ENCODE results near the gene ZBTB42.
"Not testable (repeated sequence)": the region's sequence is repeated elsewhere in the genome, so short reads cannot be mapped to it uniquely, and the experiment has no call there.

Gene ZBTB42

DNA sequence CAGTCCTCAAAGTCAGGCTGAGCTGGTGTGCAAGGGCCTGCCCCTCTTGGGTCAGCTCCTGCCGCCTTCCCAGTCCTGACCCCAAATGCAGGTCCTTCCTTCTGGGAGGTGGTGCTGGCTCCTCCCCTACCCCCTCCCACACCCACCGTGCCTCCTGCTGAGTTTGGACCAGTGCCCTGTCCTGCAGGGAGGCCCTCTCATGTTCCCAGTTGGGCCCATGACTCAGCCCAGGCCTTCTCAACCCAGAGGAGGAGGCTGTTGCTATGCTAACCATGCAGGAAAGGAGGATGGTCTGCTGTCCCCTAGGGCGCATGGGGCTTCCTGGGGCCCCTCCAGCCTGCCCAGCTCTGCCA, 4.4 kb downstream of the ZBTB42 start:
- no peak overlapping the region for H3K4me3 ChIP-seq
- no peak for TF ChIP-seq Cebpa-rat (IDR thresholded peaks at IDR 0.05)
- H4K20me1 ChIP-seq, result peaks cover 45% of the 10 kb centered on the region
- peak overlapping the region; percentile 98 for H3K4me2 ChIP-seq
- peak overlapping the region; percentile 30; the same call in 1 of the 2 replicates for H3K9ac ChIP-seq
- H3K36me3 ChIP-seq, result no peaks in the 10 kb centered on the region
- peaks cover 53% of the 10 kb centered on the region for H3K4me1 ChIP-seq
- peak overlapping the region; percentile 45 for H3K27ac ChIP-seq
- H3K9me3 ChIP-seq, result no peaks in the 10 kb centered on the region
- no peaks in the 10 kb centered on the region for H3K27me3 ChIP-seq

DNA sequence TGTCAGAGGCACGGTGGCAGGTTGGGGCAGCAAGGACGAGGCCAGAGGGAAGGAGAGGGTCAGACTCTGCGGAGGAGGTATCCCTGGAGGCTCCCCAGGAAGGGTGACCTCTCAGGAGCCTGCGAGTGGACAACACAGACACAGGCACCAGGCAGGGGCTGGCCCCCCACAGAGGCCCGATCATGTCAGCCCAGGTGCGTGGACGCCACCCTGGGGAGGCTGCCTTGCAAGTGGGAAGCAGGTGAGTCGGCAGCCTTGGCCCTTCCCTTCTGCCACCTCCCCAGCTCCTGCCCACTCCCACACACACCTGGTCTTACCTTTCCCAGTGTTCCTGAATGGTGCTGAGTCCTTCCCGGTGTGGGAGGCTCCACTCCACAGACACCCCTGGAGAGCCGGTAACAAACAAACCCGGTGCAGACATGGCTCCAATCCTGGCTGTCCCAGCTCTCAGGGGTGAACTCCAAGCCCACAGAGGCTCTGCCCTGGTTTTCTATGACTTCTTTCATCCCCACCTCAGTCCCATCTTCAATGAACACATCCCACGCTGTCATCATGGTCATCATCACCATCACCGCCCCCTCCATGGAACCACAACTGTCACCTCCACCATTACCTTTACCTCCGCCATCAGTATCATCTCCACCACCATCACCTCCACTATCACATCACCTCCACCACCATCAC, 5.2 kb downstream of the ZBTB42 start:
- Histone ChIP-seq H3K4me3 (no peak overlapping the region), H3K36me3 (peaks cover 1% of the 10 kb centered on the region; the same call in 1 of the 2 replicates), H3K4me1 (peaks cover 52% of the 10 kb centered on the region), H3K9ac (0 out of 2 replicates have a peak overlapping the region, but pooled peaks have one; percentile 30), H3K27me3 (no peaks in the 10 kb centered on the region), H4K20me1 (peaks cover 45% of the 10 kb centered on the region), H3K27ac (peak overlapping the region; percentile 45; the same call in 1 of the 2 replicates), H3K4me2 (peak overlapping the region; percentile 98), H3K9me3 (no peaks in the 10 kb centered on the region)
- no peak for TF ChIP-seq Cebpa-rat (IDR thresholded peaks at IDR 0.05)

DNA sequence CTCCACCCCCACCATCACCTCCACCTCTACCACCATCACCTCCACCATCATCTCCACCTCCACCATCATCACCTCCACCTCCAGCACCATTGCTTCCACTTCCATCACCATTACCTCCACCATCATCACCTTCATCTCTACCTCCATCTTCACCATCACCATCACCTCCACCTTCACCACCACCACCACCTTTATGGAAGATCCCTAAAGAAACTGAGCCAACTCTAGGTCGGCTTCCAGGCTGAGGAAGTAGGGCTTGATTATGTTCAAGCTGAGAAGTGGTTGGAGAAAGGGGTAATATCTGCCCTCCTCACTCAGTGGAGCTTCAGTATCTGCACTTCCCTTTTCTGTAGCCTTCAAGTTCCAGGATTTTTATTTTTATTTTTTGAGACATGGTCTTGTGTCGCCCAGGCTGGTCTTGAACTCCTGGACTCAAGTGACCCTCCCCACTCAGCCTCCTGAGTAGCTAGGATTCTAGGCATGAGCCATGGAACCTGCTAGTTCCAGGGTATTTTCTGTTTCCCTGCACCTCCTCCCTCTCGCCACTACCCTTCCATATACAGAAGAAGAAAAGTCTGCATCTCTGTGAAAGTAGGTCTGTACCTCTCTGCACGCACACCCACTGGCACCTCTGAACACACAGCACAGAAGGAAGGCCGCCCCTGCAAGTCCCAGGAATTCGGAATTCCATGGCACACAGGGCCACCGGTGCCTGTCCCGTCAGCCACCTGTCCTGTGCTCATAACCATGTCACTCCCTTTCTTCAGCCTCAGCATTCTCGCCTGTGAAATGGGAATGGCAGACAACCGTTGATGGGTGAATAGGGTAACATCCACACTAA, 5.9 kb downstream of the ZBTB42 start:
- Histone ChIP-seq H3K4me1 (peaks cover 45% of the 10 kb centered on the region), H3K27ac (no peak overlapping the region), H3K9me3 (no peaks in the 10 kb centered on the region), H3K36me3 (peaks cover 9% of the 10 kb centered on the region; the same call in 1 of the 2 replicates), H3K9ac (no peak overlapping the region), H4K20me1 (peaks cover 37% of the 10 kb centered on the region), H3K4me3 (no peak overlapping the region), H3K27me3 (no peaks in the 10 kb centered on the region), H3K4me2 (no peak overlapping the region)
- no peak for TF ChIP-seq Cebpa-rat (IDR thresholded peaks at IDR 0.05)

DNA sequence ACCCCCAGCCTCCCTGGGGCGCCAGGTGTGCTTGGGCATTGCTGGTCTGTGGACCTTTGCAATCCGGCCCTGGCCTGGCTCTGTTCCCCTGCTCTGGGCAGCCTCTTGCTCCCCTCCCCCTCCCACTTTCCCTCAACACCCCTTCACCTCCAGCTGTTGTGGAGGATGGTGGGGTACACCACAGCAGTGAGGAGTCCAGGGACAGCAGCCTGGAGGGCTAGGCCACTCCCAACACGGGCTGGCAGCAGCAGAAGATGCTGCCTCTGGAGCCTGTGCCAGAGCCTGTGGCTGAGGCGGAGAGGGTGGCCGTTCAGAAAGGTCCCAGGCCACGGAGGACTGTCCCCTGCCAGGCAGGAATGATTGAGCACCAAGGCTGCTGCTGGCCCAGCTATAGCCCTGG, 7.6 kb downstream of the ZBTB42 start:
- Histone ChIP-seq H3K4me1 (peaks cover 28% of the 10 kb centered on the region), H3K27me3 (no peaks in the 10 kb centered on the region), H3K36me3 (peaks cover 11% of the 10 kb centered on the region; the same call in 1 of the 2 replicates), H3K9me3 (no peaks in the 10 kb centered on the region), H3K9ac (no peak overlapping the region), H3K27ac (no peak overlapping the region), H3K4me3 (no peak overlapping the region), H4K20me1 (peaks cover 21% of the 10 kb centered on the region), H3K4me2 (no peak overlapping the region)
- no peak for TF ChIP-seq Cebpa-rat (IDR thresholded peaks at IDR 0.05)

DNA sequence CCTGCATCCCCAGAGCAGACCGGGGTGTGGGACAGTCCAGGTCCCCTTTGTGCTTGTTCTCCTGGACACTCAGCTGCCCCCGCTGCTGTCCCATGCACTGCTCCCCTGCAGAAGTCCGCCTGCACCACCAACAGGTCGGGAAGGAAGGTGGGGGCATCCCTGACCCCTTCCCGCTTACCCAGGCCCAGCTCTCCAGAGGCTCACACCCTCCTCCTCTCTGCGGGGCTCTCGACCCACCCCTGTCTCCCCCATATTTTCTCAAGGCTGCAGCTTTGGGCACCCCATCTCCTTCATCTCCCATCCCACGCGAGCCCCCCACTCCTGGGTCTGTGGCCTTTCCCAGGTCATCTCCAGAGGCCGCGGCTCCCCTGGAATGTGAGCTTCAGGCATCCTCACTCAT, 9.4 kb downstream of the ZBTB42 start:
- Histone ChIP-seq H3K9ac (no peak overlapping the region), H3K4me1 (peaks cover 26% of the 10 kb centered on the region), H3K27me3 (no peaks in the 10 kb centered on the region), H4K20me1 (peaks cover 14% of the 10 kb centered on the region), H3K9me3 (no peaks in the 10 kb centered on the region), H3K4me3 (no peak overlapping the region), H3K27ac (no peak overlapping the region), H3K36me3 (peaks cover 11% of the 10 kb centered on the region; the same call in 1 of the 2 replicates), H3K4me2 (no peak overlapping the region)
- no peak for TF ChIP-seq Cebpa-rat (IDR thresholded peaks at IDR 0.05)

DNA sequence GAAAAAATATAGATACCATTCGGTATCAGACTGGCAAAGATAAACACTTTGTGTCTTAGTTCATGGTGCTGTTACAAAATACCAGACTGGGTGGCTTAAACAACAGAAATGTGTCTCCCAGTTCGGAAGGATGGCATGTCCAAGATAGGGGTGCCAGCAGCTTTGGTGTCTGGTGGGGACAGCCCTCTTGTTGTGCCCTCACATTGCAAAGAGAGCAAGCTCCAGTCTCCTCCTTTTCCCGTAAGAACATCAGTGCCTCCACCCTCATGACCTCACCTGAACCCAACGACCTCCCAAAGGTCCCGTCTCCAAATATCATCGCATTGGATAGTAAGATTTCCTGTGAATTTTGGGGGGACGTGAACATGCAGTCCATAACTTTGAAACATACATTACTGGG, 12.4 kb downstream of the ZBTB42 start:
- Histone ChIP-seq H3K27me3 (no peaks in the 10 kb centered on the region), H3K4me1 (peaks cover 28% of the 10 kb centered on the region), H3K9ac (no peak overlapping the region), H3K27ac (no peak overlapping the region), H3K4me3 (no peak overlapping the region), H4K20me1 (peaks cover 5% of the 10 kb centered on the region; the same call in 1 of the 2 replicates), H3K4me2 (no peak overlapping the region), H3K36me3 (peaks cover 19% of the 10 kb centered on the region), H3K9me3 (no peaks in the 10 kb centered on the region)
- no peak for TF ChIP-seq Cebpa-rat (IDR thresholded peaks at IDR 0.05)

DNA sequence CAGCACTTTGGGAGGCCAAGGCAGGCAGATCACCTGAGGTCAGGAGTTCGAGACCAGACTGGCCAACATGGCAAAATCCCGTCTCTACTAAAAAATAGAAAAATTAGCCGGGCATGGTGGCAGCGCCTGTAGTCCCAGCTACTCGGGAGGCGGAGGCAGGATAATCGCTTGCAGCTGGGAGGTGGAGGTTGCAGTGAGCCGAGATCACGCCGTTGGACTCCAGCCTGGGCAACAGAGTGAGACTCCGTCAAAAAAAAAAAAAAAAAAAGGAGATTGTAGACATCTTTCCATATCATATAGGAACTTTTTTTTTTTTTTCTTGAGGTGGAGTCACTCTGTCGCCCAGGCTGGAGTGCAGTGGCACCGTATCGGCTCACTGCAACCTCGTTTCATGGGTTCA, 13.8 kb downstream of the ZBTB42 start:
- not testable (repeated sequence) for H3K27ac ChIP-seq, H4K20me1 ChIP-seq, H3K27me3 ChIP-seq, H3K9me3 ChIP-seq
- Histone ChIP-seq H3K36me3 (peaks cover 28% of the 10 kb centered on the region), H3K4me1 (peaks cover 28% of the 10 kb centered on the region), H3K4me3 (peak overlapping the region; percentile 88), H3K9ac (peak overlapping the region; percentile 95), H3K4me2 (peak overlapping the region; percentile 72)

DNA sequence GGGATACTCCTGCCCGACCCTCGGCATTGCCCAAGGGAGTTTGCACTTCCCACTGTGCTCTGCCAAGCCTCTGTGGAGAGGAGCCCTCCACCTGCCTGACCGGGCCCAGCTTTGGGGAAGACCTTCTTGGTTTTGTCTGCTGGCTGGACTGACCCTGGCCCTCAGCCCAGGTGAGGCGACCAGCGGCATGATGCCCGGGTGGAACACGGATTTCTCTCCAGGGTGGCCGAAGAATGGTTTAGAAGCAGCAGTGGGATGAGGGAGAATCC, 15.6 kb downstream of the ZBTB42 start:
- H3K4me2 ChIP-seq, result peak overlapping the region; percentile 91
- H3K4me3 ChIP-seq, result peak overlapping the region; percentile 88
- peak overlapping the region; percentile 95 for H3K9ac ChIP-seq
- no peaks in the 10 kb centered on the region for H3K27me3 ChIP-seq
- peaks cover 5% of the 10 kb centered on the region; the same call in 1 of the 2 replicates for H4K20me1 ChIP-seq
- peaks cover 29% of the 10 kb centered on the region for H3K36me3 ChIP-seq
- H3K9me3 ChIP-seq, result no peaks in the 10 kb centered on the region
- no peak for TF ChIP-seq Cebpa-rat (IDR thresholded peaks at IDR 0.05)
- peaks cover 28% of the 10 kb centered on the region for H3K4me1 ChIP-seq
- peak overlapping the region; percentile 93 for H3K27ac ChIP-seq

DNA sequence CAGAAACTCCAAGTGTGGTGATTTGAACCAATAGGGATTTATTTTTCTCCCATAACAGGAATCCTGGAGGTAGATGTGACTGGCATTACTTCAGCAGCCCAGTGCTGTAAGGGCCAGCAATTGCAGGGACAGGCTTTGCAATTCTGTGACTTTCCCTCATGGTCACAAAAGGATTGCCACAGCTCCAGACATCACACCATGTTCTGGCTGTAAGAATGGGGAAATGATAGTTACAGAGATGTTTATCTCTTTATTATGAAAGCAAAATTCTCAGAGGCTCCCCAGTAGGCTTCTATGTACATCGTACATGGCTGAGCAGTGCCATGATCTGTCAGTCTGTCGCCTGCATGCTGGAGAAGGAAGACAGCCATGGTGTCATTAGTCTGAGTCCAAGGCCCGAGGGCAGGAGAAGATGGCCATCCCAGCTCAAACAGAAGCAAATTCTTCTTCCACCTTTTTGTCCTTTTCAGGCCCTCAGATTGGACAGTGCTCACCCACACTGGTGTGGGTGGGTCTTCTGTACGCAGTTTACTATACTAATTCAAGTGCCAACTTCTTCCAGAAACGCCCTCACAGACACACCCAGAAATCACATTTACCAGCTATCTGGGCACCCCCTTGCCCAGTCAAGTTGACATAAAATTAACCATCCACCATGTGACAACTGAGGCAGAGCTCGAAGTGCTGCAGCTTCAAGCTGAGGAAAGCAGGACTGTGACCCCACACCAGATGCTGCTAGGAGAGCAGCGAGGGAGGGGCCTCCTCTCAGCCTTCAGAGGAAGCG, 17.2 kb downstream of the ZBTB42 start:
- H3K4me3 ChIP-seq, result no peak overlapping the region
- peaks cover 5% of the 10 kb centered on the region; the same call in 1 of the 2 replicates for H4K20me1 ChIP-seq
- no peak overlapping the region for H3K9ac ChIP-seq
- no peak overlapping the region for H3K27ac ChIP-seq
- TF ChIP-seq Cebpa-rat (IDR thresholded peaks at IDR 0.05), result no peak
- peaks cover 26% of the 10 kb centered on the region for H3K36me3 ChIP-seq
- no peaks in the 10 kb centered on the region for H3K27me3 ChIP-seq
- H3K9me3 ChIP-seq, result no peaks in the 10 kb centered on the region
- H3K4me1 ChIP-seq, result peaks cover 28% of the 10 kb centered on the region
- no peak overlapping the region for H3K4me2 ChIP-seq
